B cell (primary cell): ENCODE measurements around the gene PUDP. TPM values are rescaled to one million over a fixed set of nuclear protein-coding genes. Genes with fewer than 3 reads are reported as not detected.

Experiments
- ATAC-seq: fragments of 200-7000 bp; cut with Tn5 transposase; one replicate; pipeline ENCODE4 v1.10.0; 2021; ENCODE audit warnings: low read depth, mild to moderate bottlenecking, moderate number of reproducible peaks, moderate library complexity
- CTCF ChIA-PET: fragments of 350-600 bp; sonication (Branson Sonifier 250); formaldehyde crosslinking; loops from one replicate; lab custom pipeline; 2021; ENCODE audit warnings: antibody characterized with exemption, inconsistent platforms; lab: Charles Lee
- POLR2A ChIA-PET: fragments of 350-600 bp; sonication (Branson Sonifier 250); formaldehyde crosslinking; loops from one replicate; lab custom pipeline; 2021; ENCODE audit warnings: antibody characterized with exemption; lab: Charles Lee
- DNase-seq: peaks from one replicate; pipeline ENCODE4 v3.0.0; 2013
- H2AFZ ChIP-seq: 2 replicates; pipeline ENCODE4 v1.6.1; 2012; ENCODE audit warnings: mild to moderate bottlenecking, low read depth, low read length; ENCODE audit not compliant: insufficient read depth, poor library complexity, severe bottlenecking
- H3K27ac ChIP-seq, 2 donors: 1 replicate in 1 of 2; 2 replicates in 1 of 2; pipeline ENCODE4 v1.5.1; 2012 to 2013; ENCODE audit warnings: low read length in 2 of 2, mild to moderate bottlenecking in 2 of 2, moderate library complexity in 1 of 2
- H3K27me3 ChIP-seq, 4 experiments: fragments of 200-600 bp in 1 of 4; sonication (generic) in 1 of 4; replicated peaks in 1 of 4; 1 replicate in 2 of 4; 2 replicates in 2 of 4; pipeline versions ENCODE4 v1.6.1 to v1.7.0; 2013 to 2016; ENCODE audit warnings: low read length in 3 of 4, mild to moderate bottlenecking in 2 of 4, mixed read lengths in 1 of 4, moderate library complexity in 1 of 4; ENCODE audit not compliant: insufficient read depth in 4 of 4, control insufficient read depth in 3 of 4; ENCODE audit errors: control extremely low read depth in 1 of 4
- H3K36me3 ChIP-seq, 2 experiments: replicated peaks in 1 of 2; 1 replicate in 1 of 2; 2 replicates in 1 of 2; pipeline versions ENCODE4 v1.6.1 to v1.7.1; 2013; ENCODE audit warnings: low read length in 1 of 2; ENCODE audit not compliant: insufficient read depth in 2 of 2, control insufficient read depth in 1 of 2; ENCODE audit errors: control extremely low read depth in 1 of 2, extremely low read depth in 1 of 2
- H3K4me1 ChIP-seq, 2 donors: fragments of 200-600 bp in 1 of 2; sonication (generic) in 1 of 2; 1 replicate in 1 of 2; 2 replicates in 1 of 2; pipeline versions ENCODE4 v1.5.1 to v1.6.1; 2013 to 2017; ENCODE audit warnings: low read length in 2 of 2; ENCODE audit not compliant: control insufficient read depth in 2 of 2, insufficient read depth in 2 of 2
- H3K4me2 ChIP-seq: replicated peaks from 2 replicates; pipeline ENCODE3; 2012; ENCODE audit warnings: mild to moderate bottlenecking, low read depth, low read length; ENCODE audit not compliant: poor library complexity, severe bottlenecking
- H3K4me3 ChIP-seq, 5 experiments: fragments of 200-600 bp in 1 of 5; sonication (generic) in 1 of 5; 1 replicate in 3 of 5; 2 replicates in 2 of 5; pipeline versions ENCODE4 v1.5.1 to v1.7.0; 2011 to 2016; ENCODE audit warnings: low read length in 4 of 5, mild to moderate bottlenecking in 4 of 5, low read depth in 2 of 5, control low read depth in 1 of 5, moderate library complexity in 1 of 5; ENCODE audit not compliant: insufficient read depth in 1 of 5; ENCODE audit errors: control extremely low read depth in 1 of 5, extremely low read depth in 1 of 5
- H3K79me2 ChIP-seq: fragments of 200-600 bp; sonication (generic); one replicate; pipeline ENCODE4 v1.6.0; 2016; ENCODE audit warnings: low read length; ENCODE audit not compliant: control insufficient read depth, insufficient read depth
- H3K9ac ChIP-seq: fragments of 200-600 bp; sonication (generic); 2 replicates; pipeline ENCODE4 v1.6.1; 2017; ENCODE audit warnings: mild to moderate bottlenecking, low read length, moderate library complexity
- H3K9me3 ChIP-seq, 3 donors: one replicate each; pipeline versions ENCODE4 v1.6.1 to v1.7.1; 2013; ENCODE audit warnings: low read length in 2 of 3; ENCODE audit not compliant: control insufficient read depth in 2 of 3, insufficient read depth in 1 of 3; ENCODE audit errors: control extremely low read depth in 1 of 3
- H4K20me1 ChIP-seq: 2 replicates; pipeline ENCODE4 v1.6.0; 2012; ENCODE audit warnings: mild to moderate bottlenecking, low read length; ENCODE audit not compliant: insufficient read depth, control insufficient read depth, poor library complexity, severe bottlenecking
- H3K27ac Mint-ChIP-seq: one replicate; pipeline ENCODE4 v1.8.0; 2021; ENCODE audit warnings: mixed read lengths
- H3K27me3 Mint-ChIP-seq: one replicate; pipeline ENCODE4 v1.8.0; 2021; ENCODE audit warnings: mixed read lengths
- H3K4me1 Mint-ChIP-seq: one replicate; pipeline ENCODE4 v1.8.0; 2021; ENCODE audit warnings: mixed read lengths
- H3K4me3 Mint-ChIP-seq: one replicate; pipeline ENCODE4 v1.8.0; 2021; ENCODE audit warnings: mixed read lengths
- H3K9me3 Mint-ChIP-seq: one replicate; pipeline ENCODE4 v1.8.0; 2022; ENCODE audit warnings: mixed read lengths; ENCODE audit not compliant: insufficient read depth
- EZH2 ChIP-seq: IDR thresholded peaks from 2 replicates; pipeline ENCODE4 v1.6.1; 2012; ENCODE audit warnings: borderline replicate concordance, low read depth, mild to moderate bottlenecking, moderate library complexity, low read length; ENCODE audit not compliant: insufficient read depth, poor library complexity, severe bottlenecking
- WGBS: methylation state at CpG from one replicate; pipeline ENCODE4 v1.1.5; 2013; ENCODE audit warnings: missing lambda C conversion rate; ENCODE audit not compliant: insufficient coverage; 5-methylcytosine and 5-hydroxymethylcytosine counted together
- intact Hi-C: fragments of 100-400 bp; cut with micrococcal nuclease; formaldehyde crosslinking; loops from one replicate; pipeline ENCODE4 v1.10.0; 2022
- polyA plus RNA-seq: library from polyadenylated mRNA; depleted of rRNA; stranded (reverse); fragments of >200 nt; gene quantifications from 2 replicates; pipeline ENCODE4 v1.2.3, GENCODE V29; 2012
- total RNA-seq, 2 donors: library from RNA; stranded (reverse); fragments of 120-200 nt in 1 of 2; gene quantifications; 1 replicate in 1 of 2; 2 replicates in 1 of 2; pipeline versions ENCODE4 v1.2.3 to v1.2.4, GENCODE V29; 2013 to 2022
- TF ChIP-seq, protein P1 (sequence below): fragments of 200-600 bp; IDR thresholded peaks from one replicate; pipeline ENCODE4 v1.8.0; 2022; ENCODE audit warnings: antibody characterized with exemption, mild to moderate bottlenecking

PUDP gene
- total and polyA plus RNA-seq, 2 donors (not counting 1 experiment from before 2014, with no cell fraction given), result 12.8 to 14.1 TPM

DNA sequence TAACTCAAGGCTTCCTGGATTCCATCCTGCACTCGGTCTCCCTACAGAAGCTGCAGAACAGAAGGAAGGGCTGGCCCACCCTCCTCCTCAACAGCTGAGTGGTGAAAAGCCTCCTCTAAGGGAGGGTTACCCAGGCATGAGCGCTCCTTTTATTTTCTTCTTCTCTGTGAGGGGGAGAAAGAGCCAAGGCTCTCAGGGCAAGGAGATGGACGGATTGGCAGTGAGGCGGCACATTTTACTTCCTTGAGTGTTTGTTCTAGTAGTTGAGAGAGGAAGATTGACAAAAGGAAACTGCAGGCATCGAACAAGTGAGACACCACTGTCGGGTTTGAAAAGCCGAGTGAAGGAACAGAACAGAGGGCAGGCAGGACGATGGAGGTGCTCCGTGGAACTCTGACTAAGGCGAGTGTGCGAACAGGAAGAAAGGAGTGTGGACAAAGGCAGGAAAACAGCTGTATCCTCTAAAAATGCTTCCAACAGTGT lies 38.9 kb downstream of the PUDP start:
- H3K9me3 ChIP-seq, result no peaks in the 10 kb centered on the region
- H3K4me1 ChIP-seq, result peaks cover 32 to 38% of the 10 kb centered on the region in 2 donors
- no peaks in the 10 kb centered on the region for H4K20me1 ChIP-seq
- Mint-ChIP-seq H3K4me1 (peaks cover 38% of the 10 kb centered on the region), H3K9me3 (no peaks in the 10 kb centered on the region), H3K27me3 (no peaks in the 10 kb centered on the region), H3K27ac (peak overlapping the region; percentile 81), H3K4me3 (peak overlapping the region; percentile 79)
- H3K79me2 ChIP-seq, result peaks cover 45% of the 10 kb centered on the region
- peak overlapping the region in 3 of 5 experiments; percentile 23 to 51 (median 28) for H3K4me3 ChIP-seq
- CTCF ChIA-PET, result interaction anchor here (0.7 kb wide), 1 partner anchor 82 kb away, joined by 3 read pairs; no protein-coding TSS in a partner anchor
- peak overlapping the region; percentile 59 for H3K4me2 ChIP-seq
- DNase-seq, result no peak
- H3K27me3 ChIP-seq, result no peaks in the 10 kb centered on the region
- H3K36me3 ChIP-seq, result peaks cover 0 to 7% of the 10 kb centered on the region in 2 experiments
- intact Hi-C loops, result no loop called here
- H2AFZ ChIP-seq, result peak overlapping the region; percentile 58
- no peak for ATAC-seq
- TF ChIP-seq, protein P1, sequence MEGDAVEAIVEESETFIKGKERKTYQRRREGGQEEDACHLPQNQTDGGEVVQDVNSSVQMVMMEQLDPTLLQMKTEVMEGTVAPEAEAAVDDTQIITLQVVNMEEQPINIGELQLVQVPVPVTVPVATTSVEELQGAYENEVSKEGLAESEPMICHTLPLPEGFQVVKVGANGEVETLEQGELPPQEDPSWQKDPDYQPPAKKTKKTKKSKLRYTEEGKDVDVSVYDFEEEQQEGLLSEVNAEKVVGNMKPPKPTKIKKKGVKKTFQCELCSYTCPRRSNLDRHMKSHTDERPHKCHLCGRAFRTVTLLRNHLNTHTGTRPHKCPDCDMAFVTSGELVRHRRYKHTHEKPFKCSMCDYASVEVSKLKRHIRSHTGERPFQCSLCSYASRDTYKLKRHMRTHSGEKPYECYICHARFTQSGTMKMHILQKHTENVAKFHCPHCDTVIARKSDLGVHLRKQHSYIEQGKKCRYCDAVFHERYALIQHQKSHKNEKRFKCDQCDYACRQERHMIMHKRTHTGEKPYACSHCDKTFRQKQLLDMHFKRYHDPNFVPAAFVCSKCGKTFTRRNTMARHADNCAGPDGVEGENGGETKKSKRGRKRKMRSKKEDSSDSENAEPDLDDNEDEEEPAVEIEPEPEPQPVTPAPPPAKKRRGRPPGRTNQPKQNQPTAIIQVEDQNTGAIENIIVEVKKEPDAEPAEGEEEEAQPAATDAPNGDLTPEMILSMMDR, result no peak
- TF ChIP-seq EZH2, result no peak
- peak overlapping the region; percentile 40 for H3K9ac ChIP-seq
- peak overlapping the region in 1 of 2 donors; percentile 51 for H3K27ac ChIP-seq
- POLR2A ChIA-PET, result no interaction called here
- WGBS, result no CpG with 5 or more reads among the region's 11 CpGs

DNA sequence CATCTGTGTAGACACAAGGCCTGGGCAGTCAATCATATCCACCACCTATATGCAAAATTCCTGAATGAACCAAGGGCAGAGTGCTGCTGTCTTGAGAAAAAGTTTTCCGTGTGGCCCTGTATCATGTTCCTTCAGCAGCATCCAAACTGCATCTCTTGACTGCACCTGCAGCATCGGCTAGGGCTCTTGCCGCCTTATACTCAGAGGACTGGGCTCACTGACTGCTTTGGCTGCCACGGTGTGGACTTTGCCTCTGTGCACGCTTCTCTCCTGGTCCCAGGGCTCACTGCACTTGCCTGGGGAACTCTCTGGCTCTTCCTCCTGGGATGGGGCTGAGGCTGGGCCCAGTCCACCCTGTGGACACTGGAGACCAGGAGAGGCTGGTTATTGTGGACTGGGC lies 39.9 kb downstream of the PUDP start:
- no peaks in the 10 kb centered on the region for H3K9me3 Mint-ChIP-seq
- no peak overlapping the region for H3K4me3 Mint-ChIP-seq
- no peak overlapping the region for H3K9ac ChIP-seq
- CTCF ChIA-PET, result no interaction called here
- H3K4me1 Mint-ChIP-seq, result peaks cover 40% of the 10 kb centered on the region
- peaks cover 0 to 7% of the 10 kb centered on the region in 2 experiments for H3K36me3 ChIP-seq
- TF ChIP-seq EZH2, result no peak
- TF ChIP-seq, protein P1, result no peak
- WGBS, result 72% methylated on average over 3 of the region's 5 CpGs
- no peaks in the 10 kb centered on the region for H4K20me1 ChIP-seq
- intact Hi-C loops, result no loop called here
- DNase-seq, result no peak
- no peak overlapping the region for H3K27ac ChIP-seq
- H3K27ac Mint-ChIP-seq, result no peak overlapping the region
- no peaks in the 10 kb centered on the region for H3K27me3 ChIP-seq
- POLR2A ChIA-PET, result no interaction called here
- no peaks in the 10 kb centered on the region for H3K27me3 Mint-ChIP-seq
- H3K4me3 ChIP-seq, result no peak overlapping the region
- peaks cover 32 to 38% of the 10 kb centered on the region in 2 donors for H3K4me1 ChIP-seq
- H3K9me3 ChIP-seq, result no peaks in the 10 kb centered on the region
- H3K79me2 ChIP-seq, result peaks cover 42% of the 10 kb centered on the region
- H2AFZ ChIP-seq, result no peak overlapping the region
- ATAC-seq, result no peak
- H3K4me2 ChIP-seq, result no peak overlapping the region
